ENCODE results near the gene HERC2.
"Not testable (repeated sequence)": the region's sequence is repeated elsewhere in the genome, so short reads cannot be mapped to it uniquely, and the experiment has no call there.

The HERC2 gene

GRCh38 chr15:28322129-28322588 lies at the start of gene HERC2:
Gene HERC2, minus strand, starts transcription at chr15:28322179. Its CDS starts 746 bp downstream, at chr15:28321433.
- not testable (repeated sequence) for DNase-seq

DNA sequence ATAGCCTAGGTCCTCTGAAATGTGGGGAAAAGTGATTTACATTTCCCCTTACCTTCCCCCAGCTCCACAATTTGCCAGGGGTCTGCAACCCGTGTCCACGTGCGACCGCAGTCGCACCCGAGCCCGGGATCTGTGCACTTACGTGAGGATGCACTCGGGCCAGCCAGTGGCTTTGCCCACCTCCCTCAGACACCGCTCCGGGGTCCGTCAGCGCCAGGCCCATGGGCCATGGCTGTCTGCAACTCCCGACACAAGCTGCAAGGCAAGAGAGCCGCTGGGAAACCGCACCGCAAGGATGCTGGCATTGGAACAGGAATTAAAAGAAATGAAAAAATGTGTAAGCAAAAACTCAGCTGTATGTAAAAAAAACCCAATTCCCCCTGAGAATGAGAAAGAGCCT lies 43.5 kb upstream of the HERC2 start:
- not testable (repeated sequence) for DNase-seq

DNA sequence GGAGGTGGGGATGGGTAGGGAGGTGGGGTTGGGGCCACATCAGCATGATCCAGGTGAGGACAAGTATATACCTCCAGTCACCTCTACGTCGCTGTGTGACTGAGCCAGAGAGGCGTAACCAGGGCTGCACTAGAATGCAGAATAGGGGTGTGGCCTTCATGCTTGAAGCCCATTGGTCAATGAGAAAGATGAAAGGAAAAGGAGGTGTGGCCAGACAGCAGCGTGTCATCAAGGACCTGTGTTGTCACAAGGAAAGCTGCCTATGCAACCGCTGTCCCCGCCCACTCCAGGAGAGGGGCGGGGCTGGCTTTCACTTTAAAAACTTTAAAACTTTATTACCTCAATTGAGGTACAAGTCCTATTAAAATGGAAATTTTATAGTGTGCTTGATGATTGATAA lies 36.0 kb upstream of the HERC2 start, which contains the start of gene GOLGA6L24:
Gene GOLGA6L24, minus strand, starts transcription at position 101 of the 400 bp plus-strand sequence. Its CDS starts 61 bp downstream, at position 40.
- DNase-seq: not testable (repeated sequence)

- DNase-seq: not testable (repeated sequence)
Observed at GRCh38 chr15:28321358-28322078, 461 bp downstream of the HERC2 start.

DNA sequence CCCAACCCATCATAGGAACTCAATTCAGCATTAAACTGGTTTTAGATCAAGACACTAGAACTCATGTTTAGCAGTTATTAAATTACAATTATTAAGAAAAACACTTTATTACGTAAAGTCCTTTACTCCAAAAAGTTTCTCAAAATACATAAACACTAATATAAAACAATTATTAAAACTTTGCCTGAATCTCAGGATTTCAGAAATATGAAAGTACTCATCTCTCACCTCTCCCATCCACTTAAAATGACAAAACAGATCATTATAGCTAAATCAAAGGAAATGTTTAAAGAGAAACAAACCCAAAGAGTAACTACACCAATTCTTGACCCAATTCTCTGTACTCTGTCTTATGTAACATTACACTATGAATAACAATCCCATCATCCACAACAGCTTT lies 2.3 kb downstream of the HERC2 start:
- not testable (repeated sequence) for DNase-seq

GRCh38 chr15:28318828-28319227 lies 3.2 kb downstream of the HERC2 start:
- DNase-seq: not testable (repeated sequence)

DNA sequence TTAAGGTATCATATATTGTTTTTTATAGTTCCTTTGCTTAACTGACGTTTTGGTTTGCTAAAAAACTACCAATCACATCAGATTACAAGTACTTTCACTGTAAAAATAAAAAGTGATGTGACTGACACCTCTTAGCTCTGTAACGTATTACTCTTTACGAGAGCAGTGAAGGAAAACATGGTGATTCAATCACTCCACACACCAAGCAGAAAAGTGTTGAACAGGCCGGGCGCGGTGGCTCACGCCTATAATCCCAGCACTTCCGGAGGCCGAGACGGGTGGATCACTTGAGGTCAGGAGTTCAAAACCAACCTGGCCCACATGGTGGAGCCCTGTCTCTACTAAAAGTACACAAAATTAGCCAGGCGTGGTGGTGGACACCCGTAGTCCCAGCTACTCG lies 3.9 kb downstream of the HERC2 start:
- DNase-seq: not testable (repeated sequence)

- DNase-seq: not testable (repeated sequence)
Observed at GRCh38 chr15:28316958-28317357, 5.0 kb downstream of the HERC2 start.

GRCh38 chr15:28310454-28310853 lies 11.5 kb downstream of the HERC2 start:
- not testable (repeated sequence) for DNase-seq

DNA sequence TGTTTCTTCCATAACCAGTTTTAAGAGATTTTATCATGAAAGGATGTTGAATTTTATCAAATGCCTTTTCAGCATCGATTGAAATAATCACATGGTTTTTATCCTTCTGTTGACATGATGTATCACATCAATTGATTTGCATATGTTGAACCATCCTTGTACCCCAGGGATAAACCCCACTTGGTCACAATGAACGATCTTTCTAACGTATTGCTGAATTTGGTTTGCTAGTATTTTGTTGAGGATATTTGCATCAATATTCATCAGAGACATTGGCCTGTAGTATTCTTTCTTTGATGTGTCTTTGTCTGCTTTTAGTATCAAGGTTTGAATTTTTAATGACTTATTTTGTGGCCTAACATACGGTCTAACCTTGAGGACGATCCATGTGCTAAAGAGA lies 13.3 kb downstream of the HERC2 start:
- not testable (repeated sequence) for DNase-seq

- not testable (repeated sequence) for DNase-seq
Observed at GRCh38 chr15:28305700-28306099, 16.3 kb downstream of the HERC2 start.

GRCh38 chr15:28297434-28297833 lies 24.5 kb downstream of the HERC2 start:
- not testable (repeated sequence) for DNase-seq

DNA sequence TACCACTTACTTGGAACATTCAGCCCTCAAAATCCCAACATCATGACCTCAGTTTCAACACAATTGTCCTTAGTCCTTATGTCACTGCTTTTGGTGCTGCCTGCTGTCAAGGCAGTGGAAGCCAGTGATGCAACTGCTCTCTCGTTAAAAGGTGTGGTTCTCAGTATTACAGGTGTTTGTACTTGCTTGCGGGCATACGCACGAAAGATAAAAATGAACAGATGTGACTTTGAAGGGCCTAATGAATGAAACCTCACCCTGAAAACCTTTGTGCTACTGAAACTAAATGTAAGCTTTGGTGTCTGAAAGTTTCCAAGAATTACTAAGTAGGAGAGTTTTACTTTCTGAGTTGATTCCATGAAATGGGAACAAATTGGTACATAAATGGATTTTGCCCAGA lies 25.2 kb downstream of the HERC2 start:
- not testable (repeated sequence) for DNase-seq

- DNase-seq: not testable (repeated sequence)
Observed at GRCh38 chr15:28295009-28295563, 26.9 kb downstream of the HERC2 start.

GRCh38 chr15:28294560-28294959 lies 27.4 kb downstream of the HERC2 start:
- DNase-seq: not testable (repeated sequence)

- no peak for DNase-seq
Observed at GRCh38 chr15:28289694-28290463, 32.1 kb downstream of the HERC2 start.

- not testable (repeated sequence) for DNase-seq
Observed at GRCh38 chr15:28288830-28289693, 32.9 kb downstream of the HERC2 start.

DNA sequence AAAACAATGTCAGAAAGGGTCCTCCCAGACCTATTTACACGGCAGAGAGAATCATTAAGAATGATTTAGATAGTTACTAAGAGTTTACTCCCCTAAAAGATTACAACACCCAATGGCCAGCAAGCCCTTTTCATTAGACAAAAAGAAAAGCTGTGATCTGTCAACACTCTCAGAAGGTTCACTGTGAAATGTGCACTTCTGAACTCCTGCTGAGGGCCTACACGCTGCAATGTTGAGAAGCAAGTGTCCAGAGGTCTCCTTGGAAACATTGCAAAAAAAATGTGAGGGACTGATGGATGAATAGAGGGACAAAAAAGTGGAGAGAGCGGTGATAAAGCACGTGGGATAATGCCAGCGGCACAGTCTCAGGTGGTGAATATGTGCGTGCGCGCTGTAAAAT lies 35.3 kb downstream of the HERC2 start:
- not testable (repeated sequence) for DNase-seq

DNA sequence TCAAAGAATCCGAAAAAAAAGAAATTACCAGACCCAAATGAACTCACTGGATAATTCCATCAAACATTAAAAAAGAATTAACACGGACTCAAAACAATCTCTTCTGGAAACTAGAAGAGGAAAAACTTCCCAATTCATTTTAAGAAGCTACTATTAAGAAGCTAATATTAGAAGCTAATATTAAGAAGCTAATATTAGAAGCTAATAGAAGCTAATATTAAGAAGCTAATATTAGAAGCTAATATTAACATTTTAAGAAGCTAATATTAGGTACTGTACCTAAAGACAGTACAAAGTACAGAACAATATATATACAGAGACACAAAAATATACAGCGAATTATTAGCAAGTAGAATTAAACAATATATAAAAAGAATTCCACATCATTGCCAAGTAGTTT lies 35.9 kb downstream of the HERC2 start:
- no peak for DNase-seq

GRCh38 chr15:28281876-28282275 lies 40.1 kb downstream of the HERC2 start:
- no peak for DNase-seq

- DNase-seq: no peak
Observed at GRCh38 chr15:28274635-28275034, 47.3 kb downstream of the HERC2 start.

- no peak for DNase-seq
Observed at GRCh38 chr15:28273873-28274610, 47.9 kb downstream of the HERC2 start.

Data from fibroblast of skin of right biceps (primary cell).